ENCODE data around the gene CYP1B1. TPM values are rescaled to one million over a fixed set of nuclear protein-coding genes. Genes with fewer than 3 reads are reported as not detected.

CYP1B1 gene
- total RNA-seq, 1 experiment from 2014 or later, result 5.5 TPM

Other genes with a start within 250 kb of the CYP1B1 start
- 1.9 and 4.8 TPM in 2 replicates for gene RMDN2, start 150.9 kb downstream of the CYP1B1 start, total RNA-seq (2014; rRNA removed; shearing (Covaris generic); ENCODE audit: low replicate concordance)